Panc1 (cell line): Measurements from ENCODE around the gene KRT23.

Source experiments
- POLR2AphosphoS5 ChIP-seq: IDR thresholded peaks from 2 replicates; pipeline ENCODE4 v1.6.1; 2012; ENCODE audit warnings: mild to moderate bottlenecking, low read depth, low read length, moderate library complexity
- TF ChIP-seq, protein P1 (sequence below): fragments of 450-650 bp; IDR thresholded peaks from 2 replicates; pipeline ENCODE4 v1.5.1; 2017; ENCODE audit warnings: mild to moderate bottlenecking
- TF ChIP-seq, protein P2 (sequence below), 2 experiments: IDR thresholded peaks; 2 replicates each; pipeline ENCODE4 v1.6.1; 2011 to 2012; ENCODE audit warnings: low read depth in 2 of 2, control low read depth in 1 of 2, low read length in 1 of 2, mild to moderate bottlenecking in 1 of 2, moderate library complexity in 1 of 2; ENCODE audit not compliant: insufficient read depth in 1 of 2

DNA sequence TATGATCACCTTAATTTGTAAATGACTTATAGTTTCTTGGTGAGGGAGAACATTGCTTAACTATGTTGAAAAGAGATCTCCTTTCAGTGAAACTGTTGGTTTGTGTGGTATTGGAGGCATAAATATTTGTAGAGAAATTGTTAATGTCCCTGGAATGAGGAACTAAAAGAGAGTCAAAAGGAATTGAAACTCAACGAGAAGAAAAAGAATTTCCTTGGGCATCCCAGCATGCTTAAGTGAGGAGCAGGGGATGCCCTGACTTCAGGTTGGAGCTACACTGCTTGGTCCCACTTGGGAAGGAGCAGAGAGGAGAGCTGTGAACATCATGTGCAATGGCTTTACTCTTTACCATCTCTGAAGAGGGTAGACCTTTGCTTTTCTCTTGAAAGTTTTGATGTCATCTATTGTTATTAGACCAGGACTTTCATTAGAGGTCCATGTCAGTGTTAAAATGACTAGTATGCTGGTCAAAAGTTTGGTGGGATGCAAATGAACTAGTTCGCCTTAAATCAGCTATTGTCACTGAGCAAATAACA is 21.7 kb downstream of the KRT23 start:
- TF ChIP-seq, protein P1, sequence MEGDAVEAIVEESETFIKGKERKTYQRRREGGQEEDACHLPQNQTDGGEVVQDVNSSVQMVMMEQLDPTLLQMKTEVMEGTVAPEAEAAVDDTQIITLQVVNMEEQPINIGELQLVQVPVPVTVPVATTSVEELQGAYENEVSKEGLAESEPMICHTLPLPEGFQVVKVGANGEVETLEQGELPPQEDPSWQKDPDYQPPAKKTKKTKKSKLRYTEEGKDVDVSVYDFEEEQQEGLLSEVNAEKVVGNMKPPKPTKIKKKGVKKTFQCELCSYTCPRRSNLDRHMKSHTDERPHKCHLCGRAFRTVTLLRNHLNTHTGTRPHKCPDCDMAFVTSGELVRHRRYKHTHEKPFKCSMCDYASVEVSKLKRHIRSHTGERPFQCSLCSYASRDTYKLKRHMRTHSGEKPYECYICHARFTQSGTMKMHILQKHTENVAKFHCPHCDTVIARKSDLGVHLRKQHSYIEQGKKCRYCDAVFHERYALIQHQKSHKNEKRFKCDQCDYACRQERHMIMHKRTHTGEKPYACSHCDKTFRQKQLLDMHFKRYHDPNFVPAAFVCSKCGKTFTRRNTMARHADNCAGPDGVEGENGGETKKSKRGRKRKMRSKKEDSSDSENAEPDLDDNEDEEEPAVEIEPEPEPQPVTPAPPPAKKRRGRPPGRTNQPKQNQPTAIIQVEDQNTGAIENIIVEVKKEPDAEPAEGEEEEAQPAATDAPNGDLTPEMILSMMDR = no peak
- no peak for TF ChIP-seq POLR2AphosphoS5
- TF ChIP-seq, protein P2, sequence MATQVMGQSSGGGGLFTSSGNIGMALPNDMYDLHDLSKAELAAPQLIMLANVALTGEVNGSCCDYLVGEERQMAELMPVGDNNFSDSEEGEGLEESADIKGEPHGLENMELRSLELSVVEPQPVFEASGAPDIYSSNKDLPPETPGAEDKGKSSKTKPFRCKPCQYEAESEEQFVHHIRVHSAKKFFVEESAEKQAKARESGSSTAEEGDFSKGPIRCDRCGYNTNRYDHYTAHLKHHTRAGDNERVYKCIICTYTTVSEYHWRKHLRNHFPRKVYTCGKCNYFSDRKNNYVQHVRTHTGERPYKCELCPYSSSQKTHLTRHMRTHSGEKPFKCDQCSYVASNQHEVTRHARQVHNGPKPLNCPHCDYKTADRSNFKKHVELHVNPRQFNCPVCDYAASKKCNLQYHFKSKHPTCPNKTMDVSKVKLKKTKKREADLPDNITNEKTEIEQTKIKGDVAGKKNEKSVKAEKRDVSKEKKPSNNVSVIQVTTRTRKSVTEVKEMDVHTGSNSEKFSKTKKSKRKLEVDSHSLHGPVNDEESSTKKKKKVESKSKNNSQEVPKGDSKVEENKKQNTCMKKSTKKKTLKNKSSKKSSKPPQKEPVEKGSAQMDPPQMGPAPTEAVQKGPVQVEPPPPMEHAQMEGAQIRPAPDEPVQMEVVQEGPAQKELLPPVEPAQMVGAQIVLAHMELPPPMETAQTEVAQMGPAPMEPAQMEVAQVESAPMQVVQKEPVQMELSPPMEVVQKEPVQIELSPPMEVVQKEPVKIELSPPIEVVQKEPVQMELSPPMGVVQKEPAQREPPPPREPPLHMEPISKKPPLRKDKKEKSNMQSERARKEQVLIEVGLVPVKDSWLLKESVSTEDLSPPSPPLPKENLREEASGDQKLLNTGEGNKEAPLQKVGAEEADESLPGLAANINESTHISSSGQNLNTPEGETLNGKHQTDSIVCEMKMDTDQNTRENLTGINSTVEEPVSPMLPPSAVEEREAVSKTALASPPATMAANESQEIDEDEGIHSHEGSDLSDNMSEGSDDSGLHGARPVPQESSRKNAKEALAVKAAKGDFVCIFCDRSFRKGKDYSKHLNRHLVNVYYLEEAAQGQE (IDR thresholded peaks at IDR 0.05; ENCODE audit: insufficient read depth in 1 of 2, low read depth in 2 of 2, low read length in 1 of 2) = no peak
